NCI-H2107 (cell line): Measurements from ENCODE around the gene ZNF620.
"Not testable (repeated sequence)": the region's sequence is repeated elsewhere in the genome, so short reads cannot be mapped to it uniquely, and the experiment has no call there.

ENCODE experiments used
- DNase-seq: peaks from one replicate; lab custom pipeline; 2025; lab: John Stamatoyannopoulos, UW

ZNF620 gene

DNA sequence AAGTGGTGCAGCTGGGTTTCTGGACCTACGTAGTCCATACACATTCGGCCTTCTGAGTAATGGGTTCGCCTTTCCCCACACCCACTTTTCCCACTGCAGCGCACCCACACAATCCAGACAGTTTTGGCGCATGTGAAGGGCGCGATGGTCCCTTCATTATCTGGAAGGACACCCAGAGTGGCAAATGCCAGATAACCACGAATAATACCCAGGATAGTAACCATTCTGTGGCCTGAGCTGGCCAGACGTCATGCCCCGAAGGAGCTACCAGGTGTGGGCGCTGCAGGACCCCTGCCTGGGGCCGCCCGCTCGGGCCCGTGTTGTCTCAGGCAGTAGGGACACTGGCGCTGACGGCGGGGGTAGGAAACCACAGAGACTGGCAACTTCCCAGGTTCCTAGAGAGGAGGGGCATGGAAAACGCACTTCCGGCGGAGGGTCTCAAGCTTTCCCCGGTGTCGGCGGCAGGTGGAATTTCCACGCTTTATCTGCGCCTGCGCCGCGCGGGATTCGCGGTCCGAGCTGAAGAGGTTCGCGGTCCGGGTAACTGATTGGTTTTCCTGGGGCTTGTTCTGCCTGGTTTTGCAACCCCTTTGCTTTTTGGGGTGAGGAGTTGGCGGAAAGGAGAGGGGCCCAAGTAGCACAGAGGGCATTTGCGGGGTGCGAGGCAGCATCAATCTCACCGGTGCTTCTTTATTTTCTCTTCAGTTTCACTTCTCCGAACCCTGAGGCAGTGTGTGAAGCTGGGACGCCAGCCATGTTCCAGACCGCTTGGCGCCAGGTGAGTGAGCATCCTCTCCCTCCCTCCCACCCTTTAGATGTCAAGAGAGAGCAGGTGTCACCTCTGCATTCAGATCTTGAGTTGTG, at the start of gene ZNF620:
TSS of gene ZNF620 (plus strand) at position 441 of the 864 bp plus-strand sequence. CDS start at position 755, 314 bp downstream.
- peak; percentile 71 for DNase-seq

DNA sequence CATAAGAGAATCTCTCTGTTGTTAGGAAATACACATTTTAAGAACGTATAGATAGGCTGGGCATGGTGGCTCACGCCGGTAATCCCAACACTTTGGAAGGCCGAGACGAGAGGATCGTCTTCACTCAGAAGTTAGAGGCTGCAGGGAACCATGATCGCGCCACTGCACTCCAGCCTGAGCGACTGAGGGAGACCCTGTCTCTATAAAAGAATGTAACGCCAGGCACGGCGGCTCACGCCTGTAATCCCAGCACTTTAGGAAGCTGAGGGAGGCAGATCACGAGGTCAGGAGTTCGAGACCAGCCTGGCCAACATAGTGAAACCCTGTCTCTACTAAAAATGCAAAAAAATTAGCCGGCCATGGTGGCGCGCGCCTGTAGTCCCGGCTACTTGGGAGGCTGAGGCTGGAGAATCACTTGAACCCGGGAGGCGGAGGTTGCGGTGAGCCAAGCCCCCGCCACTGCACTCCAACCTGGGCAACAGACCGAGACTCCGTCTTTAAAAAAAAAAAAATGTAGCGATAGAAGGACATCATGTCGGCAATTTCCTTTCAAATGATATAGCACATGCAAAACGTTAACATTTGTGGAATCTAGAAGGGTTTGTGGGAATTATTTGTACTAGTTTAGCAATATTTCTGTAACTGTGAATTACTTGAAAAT, 49.4 kb upstream of the ZNF620 start:
- DNase-seq = no peak

DNA sequence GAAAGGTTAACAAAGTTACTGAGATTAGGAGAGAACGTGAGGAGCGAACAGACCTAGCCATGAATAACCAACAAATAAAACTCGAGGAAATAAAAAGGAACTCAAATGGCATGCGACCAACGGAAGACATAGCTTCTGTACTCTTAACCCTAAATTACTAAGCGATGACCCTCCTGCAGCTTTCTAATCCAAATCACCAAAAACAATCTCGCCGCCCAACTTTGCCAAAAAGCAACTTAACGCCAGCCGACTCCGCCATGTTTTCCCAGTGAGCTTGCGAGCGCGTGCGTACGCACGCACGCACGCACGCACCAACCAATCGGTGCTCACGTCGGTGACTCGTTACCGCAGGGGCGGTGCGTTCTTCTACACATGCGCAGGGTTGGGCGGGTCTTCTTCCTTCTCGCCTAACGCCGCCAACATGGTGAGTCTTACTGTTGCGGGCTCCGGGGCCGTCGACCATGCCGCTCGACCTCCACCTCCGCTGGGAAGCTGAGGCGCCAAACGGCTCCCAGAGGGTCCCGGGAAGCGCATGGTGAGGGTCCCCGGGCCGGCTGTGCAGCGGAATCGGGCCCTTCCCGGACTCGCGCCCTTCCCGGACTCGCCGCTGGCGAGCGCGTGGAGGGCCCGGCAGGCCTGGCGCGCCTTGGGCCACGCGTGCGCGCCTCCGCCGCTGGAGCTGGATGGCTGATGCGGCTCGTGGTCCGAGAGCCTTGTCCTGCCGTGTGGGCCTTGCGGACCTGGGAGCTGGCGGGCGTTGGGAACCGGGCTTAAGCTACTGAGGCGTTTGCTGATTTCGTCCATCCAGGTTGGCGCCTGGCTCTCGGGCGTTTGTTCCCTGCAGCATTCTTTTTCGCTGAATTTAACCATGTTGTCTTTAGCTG, 48.7 kb upstream of the ZNF620 start, which contains the start of gene RPL14:
TSS of gene RPL14 (plus strand) at position 400 of the 884 bp plus-strand sequence. CDS start at position 533, 133 bp downstream.
- peak; percentile 49 for DNase-seq

DNA sequence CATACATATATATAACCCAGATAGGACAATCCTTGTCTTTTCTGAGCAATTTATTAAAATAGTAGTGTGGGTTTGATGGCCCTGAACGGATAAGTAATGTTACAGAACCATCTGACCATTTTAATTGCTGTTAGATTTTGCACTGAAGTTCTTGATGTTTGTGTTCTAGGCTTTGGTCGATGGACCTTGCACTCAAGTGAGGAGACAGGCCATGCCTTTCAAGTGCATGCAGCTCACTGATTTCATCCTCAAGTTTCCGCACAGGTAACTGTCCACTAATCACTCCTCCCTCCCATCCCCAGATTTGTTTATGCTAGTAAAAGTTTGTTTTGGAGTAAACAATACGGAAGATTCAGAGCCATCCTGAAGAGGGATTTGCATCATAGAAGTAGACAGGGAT, 47.4 kb upstream of the ZNF620 start:
- no peak for DNase-seq

DNA sequence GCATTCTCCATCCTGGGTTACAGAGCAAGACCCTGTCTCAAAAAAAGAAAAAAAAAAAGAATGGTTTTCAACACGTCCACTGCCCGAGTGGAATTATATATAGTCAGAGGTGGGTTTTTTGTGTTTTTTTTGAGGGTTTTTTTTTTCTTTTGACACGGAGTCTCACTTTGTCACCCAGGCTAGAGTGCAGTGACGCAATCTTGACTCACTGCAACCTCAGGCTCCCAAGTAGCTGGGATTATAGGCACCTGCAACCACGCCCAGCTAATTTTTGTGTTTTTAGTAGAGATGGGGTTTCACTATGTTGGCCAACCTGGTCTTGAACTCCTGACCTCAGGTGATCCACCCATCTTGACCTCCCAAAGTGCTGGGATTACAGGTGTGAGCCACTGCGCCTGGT, 45.4 kb upstream of the ZNF620 start:
- not testable (repeated sequence) for DNase-seq

DNA sequence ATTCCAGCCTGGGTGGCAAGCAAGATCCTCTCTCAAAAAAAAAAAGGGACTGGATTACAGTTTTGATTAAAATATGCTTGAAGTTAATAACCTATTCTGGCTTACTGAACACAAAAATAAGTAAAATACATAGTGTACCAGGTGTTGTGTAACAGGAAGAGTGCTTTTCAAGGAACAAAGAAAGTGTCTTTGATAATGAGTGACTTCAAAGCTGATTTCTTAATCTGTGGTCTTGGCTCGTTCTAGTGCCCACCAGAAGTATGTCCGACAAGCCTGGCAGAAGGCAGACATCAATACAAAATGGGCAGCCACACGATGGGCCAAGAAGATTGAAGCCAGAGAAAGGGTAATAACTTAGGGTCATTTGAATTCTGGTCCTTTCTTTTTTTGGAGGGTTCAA, 44.7 kb upstream of the ZNF620 start:
- DNase-seq = no peak

DNA sequence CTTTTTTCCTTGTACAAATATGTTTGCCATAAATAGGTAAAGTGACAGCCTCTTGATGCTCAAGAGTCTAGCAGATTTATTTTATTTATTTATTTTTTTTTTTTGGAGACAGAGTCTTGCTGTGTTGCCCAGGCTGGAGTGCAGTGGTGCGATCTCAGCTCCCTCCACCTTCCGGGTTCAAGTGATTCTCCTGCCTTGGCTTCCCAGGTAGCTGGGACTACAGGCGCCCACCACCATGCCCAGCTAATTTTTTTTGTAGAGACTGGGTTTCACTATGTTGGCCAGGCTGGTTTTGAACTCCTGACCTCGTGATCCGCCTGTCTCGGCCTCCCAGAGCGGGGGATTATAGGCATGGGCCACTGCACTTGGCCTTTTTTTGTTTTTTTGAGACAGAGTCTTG, 43.0 kb upstream of the ZNF620 start:
- DNase-seq = not testable (repeated sequence)

DNA sequence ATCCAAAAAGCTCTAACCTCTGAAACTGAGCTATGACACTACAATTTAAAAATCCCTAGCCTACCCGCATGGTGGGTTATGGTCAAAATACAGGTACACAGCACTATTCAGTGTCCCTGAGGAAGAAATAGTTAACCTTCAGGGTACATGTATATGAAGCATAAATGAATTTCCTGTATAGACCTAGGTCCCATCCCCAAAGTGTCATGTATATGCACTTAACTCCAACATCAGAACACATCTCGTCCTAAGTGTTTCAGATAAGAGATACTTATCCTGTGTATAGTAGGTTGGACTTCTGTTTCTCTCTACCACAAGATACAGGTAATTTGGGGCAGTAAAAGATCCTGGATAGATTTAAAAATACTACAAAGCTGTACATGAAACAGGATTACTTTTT, 42.3 kb upstream of the ZNF620 start:
- no peak for DNase-seq

DNA sequence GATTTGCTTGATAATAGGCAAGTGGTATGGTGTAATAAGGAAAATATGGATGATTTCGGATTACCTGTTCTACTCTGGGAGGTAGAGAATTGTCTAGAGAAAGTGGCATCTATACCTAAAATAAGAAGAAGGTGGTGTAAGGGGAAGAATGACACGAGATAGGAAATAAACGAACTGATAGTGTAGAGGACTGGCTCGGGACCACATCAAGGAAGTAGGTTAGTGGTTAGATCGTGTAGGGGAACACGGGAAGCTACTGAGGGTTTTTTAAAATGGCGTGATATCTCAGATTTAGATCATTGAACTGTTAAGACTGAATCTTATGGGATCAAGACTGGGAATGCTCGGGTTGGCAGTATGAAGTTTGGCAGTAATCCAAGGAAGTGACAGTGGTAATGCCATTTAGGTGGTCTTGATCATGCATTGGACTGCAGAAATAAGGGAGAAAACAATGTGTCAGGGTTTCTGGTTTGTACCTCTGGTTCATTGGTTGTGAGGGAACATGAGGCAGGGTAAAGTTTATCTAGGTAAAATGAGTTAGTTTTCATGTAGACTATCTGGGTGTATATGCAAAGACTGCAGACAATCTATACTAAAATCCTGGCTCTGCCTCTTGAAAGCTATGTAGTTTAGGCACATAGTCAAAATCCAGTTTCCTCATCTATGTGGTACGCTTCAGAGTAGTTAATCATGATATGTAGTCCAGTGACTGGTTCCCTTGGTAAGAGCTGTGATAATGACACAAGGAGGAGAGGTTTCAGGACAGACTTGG, 41.3 kb upstream of the ZNF620 start:
- DNase-seq = no peak

DNA sequence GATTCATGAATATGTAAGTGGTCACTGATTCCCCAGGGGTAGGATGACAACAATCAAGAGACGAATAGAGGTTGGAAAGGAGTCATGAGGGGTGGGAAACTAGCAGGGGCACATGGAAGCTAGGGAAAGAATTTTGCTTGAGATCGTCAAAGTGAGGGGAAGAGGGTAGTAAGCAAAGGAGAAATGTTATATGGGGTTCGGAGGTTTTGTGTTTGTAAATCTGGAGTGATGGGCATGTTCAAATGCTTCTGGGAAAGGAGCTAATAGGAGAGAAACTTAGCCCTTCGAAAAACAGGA, 40.8 kb upstream of the ZNF620 start:
- DNase-seq = no peak

DNA sequence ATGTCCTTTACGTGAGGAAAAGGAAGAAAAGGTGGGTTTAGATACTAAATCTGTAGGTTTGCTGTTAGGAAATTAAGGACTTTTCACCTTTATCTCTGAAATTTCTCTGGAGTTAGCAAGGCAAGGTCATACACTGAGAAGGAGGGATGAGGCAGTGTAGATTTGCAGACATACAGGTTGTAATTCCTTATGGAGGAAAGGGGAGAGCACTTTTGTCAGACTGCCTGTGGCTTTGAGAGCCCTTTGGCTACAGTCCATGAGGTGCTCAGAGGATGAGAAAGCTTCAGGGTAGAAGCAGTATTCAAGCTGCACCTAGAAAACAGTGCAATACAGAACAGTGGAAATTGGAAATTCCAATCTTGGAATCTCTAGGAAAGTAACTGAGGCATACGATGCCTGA, 40.4 kb upstream of the ZNF620 start:
- no peak for DNase-seq

DNA sequence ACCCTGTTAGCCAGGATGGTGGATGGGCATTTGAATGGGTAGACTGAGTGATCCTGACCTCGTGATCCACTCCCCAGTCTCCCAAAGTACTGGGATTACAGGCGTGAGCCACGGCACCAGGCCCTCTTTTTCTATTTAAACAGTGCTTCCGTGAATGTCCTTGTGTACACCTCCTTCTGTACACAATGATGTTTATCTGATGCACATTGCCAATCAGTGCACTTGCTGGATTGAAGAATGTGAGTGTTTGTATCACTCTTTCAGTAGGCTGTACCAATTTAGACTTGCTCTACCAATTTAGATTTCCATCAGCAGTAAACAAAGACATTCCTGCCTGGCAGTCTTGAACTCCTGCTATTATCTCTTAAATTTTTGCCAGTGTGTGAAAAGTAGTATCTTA, 37.8 kb upstream of the ZNF620 start:
- no peak for DNase-seq

DNA sequence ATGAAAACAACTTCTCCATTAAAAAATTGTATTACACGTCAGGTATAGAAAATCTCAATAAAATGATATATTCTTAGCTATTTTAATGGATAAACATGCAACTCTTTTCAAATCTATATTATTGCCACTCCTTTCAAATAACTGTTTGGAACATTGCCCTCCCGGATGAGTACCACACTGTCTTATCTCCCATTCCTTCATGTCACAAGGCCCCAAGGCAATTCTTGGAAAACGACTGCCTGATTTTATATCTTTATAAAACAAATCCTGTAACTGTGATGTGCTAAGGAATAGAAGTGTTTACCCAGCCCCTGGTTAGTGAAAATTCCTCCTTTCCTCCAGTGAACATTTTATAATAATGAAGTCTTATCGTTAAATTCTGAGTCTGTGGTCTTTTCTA, 35.1 kb upstream of the ZNF620 start:
- DNase-seq = no peak

DNA sequence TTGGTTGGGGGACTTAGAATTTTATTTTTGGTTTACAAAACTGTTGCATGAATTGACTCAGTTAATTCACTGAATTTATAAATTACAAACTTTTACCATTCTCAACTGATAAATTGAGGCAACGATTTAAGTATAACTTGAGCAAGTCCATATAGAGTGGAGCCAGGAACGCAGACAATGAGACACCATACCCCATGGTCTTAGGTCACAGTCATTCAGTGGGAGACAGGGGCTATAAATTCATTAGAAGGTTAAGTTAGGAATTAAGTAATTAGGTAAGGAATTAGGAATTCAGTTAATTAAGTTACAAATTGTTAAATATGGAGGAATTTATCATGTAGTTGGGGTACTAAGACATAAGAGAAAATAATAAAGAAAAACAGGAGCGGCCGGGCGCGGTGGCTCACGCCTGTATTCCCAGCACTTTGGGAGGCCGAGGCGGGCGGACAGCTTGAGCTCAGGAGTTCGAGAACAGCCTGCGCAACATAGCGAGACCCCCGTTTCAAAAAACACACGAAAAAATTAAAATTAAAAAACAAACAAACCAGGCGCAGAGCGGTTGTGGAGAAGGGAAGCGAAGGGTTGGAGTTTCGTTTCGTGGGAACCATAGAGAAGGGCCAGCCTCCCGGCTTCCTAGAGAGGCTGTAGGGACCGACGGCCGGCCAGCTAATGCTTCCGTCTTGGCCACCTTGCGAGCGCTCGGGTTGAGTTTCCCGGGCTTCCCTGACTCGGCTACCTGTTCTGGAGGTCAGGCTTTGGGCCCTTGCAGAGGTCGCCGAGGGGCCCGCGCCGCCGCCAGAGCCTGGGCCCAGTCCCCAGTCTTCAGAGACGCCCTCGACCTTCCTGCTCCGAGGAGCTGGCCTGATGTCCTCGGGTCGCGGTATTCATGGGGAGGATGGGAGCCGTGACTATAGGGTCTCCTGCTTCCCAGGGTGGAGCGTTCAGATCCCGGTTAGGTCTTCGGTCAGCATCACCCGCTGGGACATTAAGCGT, 29.1 kb upstream of the ZNF620 start, which contains the start of gene ZNF619:
TSS of gene ZNF619 (plus strand) at position 645 of the 993 bp plus-strand sequence. CDS start 858 bp downstream, outside the sequence.
- DNase-seq = no peak

DNA sequence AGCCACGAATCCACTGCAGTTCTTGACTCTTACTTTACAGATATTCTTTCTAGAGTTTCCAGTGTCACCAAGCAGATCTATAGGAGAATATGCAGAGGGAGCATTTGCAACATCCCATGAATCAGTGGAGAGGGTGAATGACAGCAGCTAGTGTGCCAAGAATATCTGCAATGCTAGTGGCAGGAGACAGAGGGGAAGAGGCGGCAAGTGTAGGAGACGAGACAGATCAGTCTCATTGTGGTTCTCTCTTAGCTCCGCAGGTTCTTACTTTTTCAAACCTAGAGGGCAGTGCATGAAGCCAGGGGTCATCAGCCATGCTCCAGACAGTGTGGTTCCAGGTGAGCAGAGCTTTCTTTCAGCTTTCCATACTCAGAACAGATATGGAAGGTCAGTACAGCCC, 28.2 kb upstream of the ZNF620 start:
- no peak for DNase-seq

DNA sequence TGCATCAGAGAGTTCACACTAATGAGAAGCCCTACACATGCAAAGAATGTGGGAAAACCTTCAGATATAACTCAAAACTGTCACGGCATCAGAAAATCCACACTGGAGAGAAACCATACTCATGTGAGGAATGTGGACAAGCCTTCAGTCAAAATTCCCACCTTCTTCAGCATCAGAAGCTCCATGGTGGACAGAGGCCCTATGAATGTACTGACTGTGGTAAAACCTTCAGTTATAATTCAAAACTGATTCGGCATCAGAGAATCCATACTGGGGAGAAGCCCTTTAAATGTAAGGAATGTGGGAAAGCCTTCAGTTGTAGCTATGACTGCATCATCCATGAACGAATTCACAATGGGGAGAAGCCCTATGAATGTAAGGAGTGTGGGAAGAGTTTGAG, 18.7 kb upstream of the ZNF620 start:
- DNase-seq = no peak

DNA sequence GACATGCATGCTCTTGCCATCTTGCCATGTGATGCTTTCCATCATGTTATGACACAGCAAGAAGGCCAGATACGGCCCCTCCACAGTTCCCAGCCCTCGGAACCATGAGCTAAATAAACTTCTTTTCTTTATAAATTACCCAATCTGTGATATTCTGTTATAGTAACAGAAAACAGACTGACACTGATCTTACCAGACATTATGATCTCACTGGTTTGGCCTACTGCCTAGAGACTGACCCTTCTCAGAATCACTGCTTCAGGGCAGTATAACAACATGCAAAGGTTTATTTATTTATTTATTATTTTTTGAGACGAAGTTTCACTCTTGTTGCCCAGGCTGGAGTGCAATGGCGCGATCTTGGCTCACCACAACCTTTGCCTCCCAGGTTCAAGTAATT, 14.9 kb upstream of the ZNF620 start:
- DNase-seq = no peak

DNA sequence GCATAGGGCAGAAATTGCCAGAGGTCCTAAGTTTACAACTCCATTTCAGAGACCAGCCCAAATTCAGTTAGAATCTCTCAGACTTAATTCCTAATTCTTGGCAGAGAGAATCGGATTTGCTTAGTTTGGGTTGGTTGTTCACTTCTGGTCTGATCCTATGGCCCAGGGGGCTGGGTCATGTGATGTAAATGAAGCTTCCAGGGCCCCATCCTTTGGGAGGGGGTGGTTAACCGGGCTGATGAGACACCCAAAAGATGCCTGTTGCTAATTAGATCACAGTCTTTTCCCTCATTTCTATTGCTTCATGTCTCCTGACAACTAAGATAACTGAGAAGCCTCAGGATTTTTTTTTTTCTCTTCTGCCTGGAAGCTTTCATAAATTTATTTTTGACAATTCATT, 11.1 kb upstream of the ZNF620 start:
- no peak for DNase-seq

DNA sequence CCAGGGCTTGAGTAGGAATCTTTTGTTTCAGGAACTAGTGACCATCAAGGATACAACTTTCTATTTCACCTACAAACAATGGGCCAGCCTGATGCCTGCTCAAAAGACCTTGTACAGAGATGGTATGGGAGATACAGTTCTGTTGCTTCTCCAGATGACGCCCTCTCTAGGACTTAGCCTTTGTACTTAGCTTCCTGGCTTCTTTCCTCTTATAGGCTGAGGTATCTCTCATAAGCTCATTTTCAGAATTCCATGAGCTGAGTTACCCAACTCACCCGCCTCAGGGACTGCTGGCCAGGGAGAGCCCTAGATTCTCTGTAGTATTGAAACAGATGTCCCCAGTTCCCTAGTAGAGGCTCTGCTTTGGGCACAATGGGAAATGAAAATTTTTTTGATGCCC, 8.6 kb upstream of the ZNF620 start:
- DNase-seq = no peak

DNA sequence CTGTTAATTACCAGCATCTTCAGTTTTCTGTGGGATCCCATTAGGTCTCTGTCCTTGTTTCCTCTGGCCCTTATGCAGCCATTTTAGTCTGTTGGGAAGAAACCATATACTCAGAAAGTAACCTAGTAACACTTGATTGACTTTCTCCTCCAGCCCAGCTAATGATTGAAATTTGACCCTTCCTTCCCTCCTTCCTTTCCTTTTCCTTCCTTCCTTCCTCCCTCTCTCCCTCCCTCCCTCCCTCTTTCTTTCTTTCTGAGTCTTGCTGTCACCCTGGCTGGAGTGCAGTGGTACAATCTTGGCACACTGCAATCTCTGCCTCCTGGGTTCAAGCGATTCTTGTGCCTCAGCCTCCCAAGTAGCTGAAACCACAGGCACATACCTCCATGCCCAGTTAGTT, 5.9 kb upstream of the ZNF620 start:
- no peak for DNase-seq
